Pancreas (tissue), 10 donors: Measurements from ENCODE around the gene TP53TG5. TPM values are rescaled to one million over a fixed set of nuclear protein-coding genes. Genes with fewer than 3 reads are reported as not detected.
"Not testable (repeated sequence)": the region's sequence is repeated elsewhere in the genome, so short reads cannot be mapped to it uniquely, and the experiment has no call there.

ENCODE experiments used
- ATAC-seq, 4 donors: fragments of 200-7000 bp; cut with Tn5 transposase; one replicate each; pipeline versions ENCODE4 v1.8.0 to v1.9.1; 2020; ENCODE audit warnings: mild to moderate bottlenecking in 4 of 4, moderate library complexity in 4 of 4
- DNase-seq, 6 donors: peaks; one replicate each; pipeline ENCODE4 v3.0.0-alpha.2; 2020
- FAIRE-seq: peaks from 2 replicates; lab custom pipeline; 2012; peaks lifted over from hg19 to GRCh38; lab: Jason Lieb, UNC
- H3K27ac ChIP-seq, 4 donors: fragments of 200-600 bp; sonication (generic); 1 replicate in 3 of 4; 2 replicates in 1 of 4; pipeline versions ENCODE4 v1.5.0 to v1.8.0; 2020
- H3K27me3 ChIP-seq, 4 donors: fragments of 200-600 bp; one replicate each; pipeline ENCODE4 v1.8.0; 2021
- H3K36me3 ChIP-seq, 3 donors: fragments of 200-600 bp; sonication (generic) in 1 of 3; one replicate each; pipeline versions ENCODE4 v1.5.0 to v1.8.0; 2020 to 2021
- H3K4me1 ChIP-seq, 3 donors: fragments of 200-600 bp; one replicate each; pipeline ENCODE4 v1.8.0; 2021
- H3K4me3 ChIP-seq, 4 donors: fragments of 200-600 bp; sonication (generic) in 2 of 4; one replicate each; pipeline versions ENCODE4 v1.5.0 to v1.8.0; 2020 to 2021
- H3K9me3 ChIP-seq, 4 donors: fragments of 200-600 bp; one replicate each; pipeline ENCODE4 v1.8.0; 2021
- CTCF ChIP-seq, 4 donors: fragments of 200-600 bp; sonication (generic) in 3 of 4; IDR thresholded peaks; one replicate each; pipeline versions ENCODE4 v1.5.0 to v1.8.0; 2021; ENCODE audit warnings: antibody characterized with exemption in 4 of 4
- WGBS, 2 donors: extraction: QIAGEN DNeasy Blood & Tissue Kit; methylation state at CpG; one replicate each; pipeline ENCODE4 v1.1.7; 2013; 5-methylcytosine and 5-hydroxymethylcytosine counted together
- intact Hi-C, 3 donors: fragments of 100-400 bp; cut with DNase I; formaldehyde crosslinking; loops; one replicate each; pipeline versions ENCODE4 v1.11.1 to v1.14.2; 2022
- polyA plus RNA-seq, 2 donors: library from polyadenylated mRNA; stranded (reverse); fragments of 200-250 nt; gene quantifications; one replicate each; pipeline ENCODE4 v1.2.3, GENCODE V29; 2013
- total RNA-seq, 6 donors: library from RNA; stranded (reverse); fragmentation: NEBNext Ultra II Directional in 4 of 6; extraction: Animal tissue kit (Norgen Biotek cat#: 25700) in 4 of 6; gene quantifications; one replicate each; pipeline versions ENCODE4 v1.2.1 to v1.2.4, GENCODE V29; 2021 to 2023
- donor health status: healthy with polysubstance abuse.
- donor health status: DM: no; HTN: no; CAD: no; lungs with moderate emphysema.
- donor health status: DM: no; HTN: no; CAD: no.
- donor health status: control.
- donor health status: control.
- donor health status: Bipolar disorder and iron deficiency.
- donor health status: DM: yes; HTN: yes; CAD: no.
- donor health status: DM: no; HTN: no; CAD: no.
- donor health status: DM: no; HTN: no; CAD: no.
- donor health status: DM: yes; HTN: yes; CAD: no.

The TP53TG5 gene
- total and polyA plus RNA-seq, 8 donors = 0.44 TPM; not detected in 7

DNA sequence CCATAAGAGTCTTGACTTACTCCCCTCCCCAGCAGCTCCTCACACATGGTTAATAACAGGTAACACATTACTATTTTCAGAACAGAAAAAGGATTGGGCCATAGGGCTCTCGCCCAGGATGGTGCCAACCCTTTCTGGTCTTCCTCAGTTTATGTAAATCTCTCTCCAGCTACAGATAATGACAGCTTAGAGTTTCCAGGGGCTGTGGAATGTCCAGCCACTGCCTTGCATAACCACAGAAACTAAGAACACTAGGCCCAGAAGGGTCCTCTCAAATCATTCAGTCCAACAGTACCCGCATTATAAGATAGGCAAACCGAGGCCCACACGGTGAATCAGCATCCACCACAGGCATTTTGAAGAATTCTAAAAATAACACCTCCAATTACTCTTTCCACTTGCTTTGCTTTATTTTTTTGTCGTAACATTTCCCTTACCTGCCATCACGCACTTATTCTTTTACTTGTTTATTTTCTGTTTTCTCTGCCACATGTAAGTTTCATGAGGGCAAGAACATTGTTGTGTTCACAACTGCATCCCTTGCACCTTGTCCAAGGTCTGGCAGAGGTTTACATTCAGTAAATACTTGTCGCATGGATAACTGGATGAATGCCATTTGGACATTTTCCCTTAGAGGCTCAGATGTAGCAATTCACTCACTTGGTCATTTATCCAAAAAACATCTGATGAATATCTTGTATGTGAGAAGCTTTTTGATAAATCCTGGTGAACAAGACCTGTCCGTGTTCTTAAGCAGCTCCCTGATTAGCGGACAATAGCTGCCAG is 23.5 kb downstream of the TP53TG5 start:
- Histone ChIP-seq H3K36me3 (no peaks in the 10 kb centered on the region), H3K9me3 (no peaks in the 10 kb centered on the region), H3K27me3 (no peaks in the 10 kb centered on the region), H3K27ac (no peak overlapping the region), H3K4me1 (peaks cover 0 to 25% (median 5%) of the 10 kb centered on the region in 3 donors), H3K4me3 (no peak overlapping the region)
- WGBS, 2 donors = 73 to 77% methylated on average over 9 of the region's 9 CpGs
- DNase-seq = no peak
- FAIRE-seq = no peak
- intact Hi-C loops = no loop called here
- ATAC-seq = no peak
- no peak for TF ChIP-seq CTCF (IDR thresholded peaks at IDR 0.05)

GRCh38 chr20:45353746-45354145 is 24.4 kb downstream of the TP53TG5 start:
- FAIRE-seq (no peak), DNase-seq (no peak), ATAC-seq (no peak)
- no peak for TF ChIP-seq CTCF (IDR thresholded peaks at IDR 0.05)
- H3K27ac ChIP-seq = no peak overlapping the region
- H3K4me3 ChIP-seq = no peak overlapping the region
- no peaks in the 10 kb centered on the region for H3K27me3 ChIP-seq
- intact Hi-C loops = no loop called here
- 80 to 100% methylated on average over 1 of the region's 1 CpG for WGBS, 2 donors
- H3K9me3 ChIP-seq = no peaks in the 10 kb centered on the region
- H3K4me1 ChIP-seq = peaks cover 0 to 18% (median 5%) of the 10 kb centered on the region in 3 donors
- H3K36me3 ChIP-seq = no peaks in the 10 kb centered on the region

- DNase-seq = no peak
- ATAC-seq = no peak
- Histone ChIP-seq H3K27ac (no peak overlapping the region), H3K4me3 (no peak overlapping the region), H3K36me3 (no peaks in the 10 kb centered on the region), H3K9me3 (no peaks in the 10 kb centered on the region), H3K27me3 (no peaks in the 10 kb centered on the region), H3K4me1 (peaks cover 0 to 10% (median under 1%) of the 10 kb centered on the region in 3 donors)
- no peak for TF ChIP-seq CTCF (IDR thresholded peaks at IDR 0.05)
- FAIRE-seq = no peak
- intact Hi-C loops = no loop called here
- WGBS, 2 donors = 83 to 85% methylated on average over 3 of the region's 3 CpGs
Observed at GRCh38 chr20:45352729-45353128, 25.4 kb downstream of the TP53TG5 start.

DNA sequence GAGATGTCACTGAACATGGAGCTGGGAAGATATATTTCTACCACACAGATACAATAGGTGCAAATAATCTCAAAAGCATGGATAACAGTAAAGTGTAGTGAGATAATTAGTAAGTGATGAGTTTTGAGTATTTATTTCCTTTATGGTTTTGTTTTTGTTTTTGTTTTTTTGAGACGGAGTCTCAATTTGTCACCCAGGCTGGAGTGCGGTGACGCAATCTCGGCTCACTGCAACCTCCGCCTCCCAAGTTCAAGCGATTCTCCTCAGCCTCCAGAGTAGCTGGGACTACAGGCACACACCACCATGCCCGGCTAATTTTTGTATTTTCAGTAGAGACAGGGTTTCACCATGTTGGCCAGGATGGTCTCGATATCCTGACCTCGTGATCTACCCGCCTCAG is 27.3 kb downstream of the TP53TG5 start:
- H3K9me3 ChIP-seq, FAIRE-seq, DNase-seq, H3K4me3 ChIP-seq, H3K36me3 ChIP-seq, H3K4me1 ChIP-seq, ATAC-seq, intact Hi-C loops, H3K27ac ChIP-seq, H3K27me3 ChIP-seq: not testable (repeated sequence)
- WGBS, 2 donors = 93 to 95% methylated on average over 10 of the region's 10 CpGs

DNA sequence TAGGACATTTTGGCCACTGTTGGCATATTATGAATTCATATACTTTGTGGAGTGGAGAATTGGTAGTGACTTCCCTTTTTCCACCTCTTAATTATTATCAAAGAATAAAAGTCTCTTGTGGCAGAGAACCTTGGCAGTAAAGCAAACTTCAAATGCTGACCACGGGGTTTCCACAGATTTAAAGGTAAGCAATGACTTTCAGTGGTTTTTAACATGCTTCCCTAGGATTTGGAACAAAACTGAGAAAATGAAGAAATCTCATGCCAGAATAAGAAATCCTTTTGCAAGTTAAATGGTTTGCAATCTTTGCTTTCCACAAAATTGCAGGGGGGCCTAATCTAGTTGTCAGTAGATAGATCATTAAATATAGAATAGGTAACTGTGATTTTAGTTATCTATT is 27.9 kb downstream of the TP53TG5 start:
- intact Hi-C loops = no loop called here
- no peaks in the 10 kb centered on the region for H3K36me3 ChIP-seq
- no peaks in the 10 kb centered on the region for H3K9me3 ChIP-seq
- no peak overlapping the region for H3K27ac ChIP-seq
- no peak for DNase-seq
- FAIRE-seq = no peak
- H3K4me1 ChIP-seq = peaks cover 0 to 5% (median 3%) of the 10 kb centered on the region in 3 donors
- H3K27me3 ChIP-seq = no peaks in the 10 kb centered on the region
- 43 to 47% methylated on average over 1 of the region's 1 CpG for WGBS, 2 donors
- TF ChIP-seq CTCF (IDR thresholded peaks at IDR 0.05) = no peak
- H3K4me3 ChIP-seq = no peak overlapping the region
- ATAC-seq = no peak
